IMR-90 (cell line): Measurements from ENCODE around the gene CLK3. TPM values are rescaled to one million over a fixed set of nuclear protein-coding genes. Genes with fewer than 3 reads are reported as not detected.

ENCODE experiments used
- ATAC-seq: fragments of 200-7000 bp; cut with Tn5 transposase; 2 replicates; pipeline ENCODE4 v1.9.1; 2020; ENCODE audit warnings: low read depth, mild to moderate bottlenecking, moderate library complexity
- BruUV-seq: library from RNA; stranded (reverse); fragments of 400-500 nt; replicated peaks from 2 replicates; lab custom pipeline; 2021; lab: Mats Ljungman, UMichigan
- CTCF ChIA-PET: fragments of 300-600 bp; formaldehyde crosslinking; extraction: SDS; loops from one replicate; lab custom pipeline; 2021; ENCODE audit warnings: antibody characterized with exemption; lab: Yijun Ruan, JAX
- POLR2A ChIA-PET: fragments of 300-600 bp; sonication (Branson Sonifier 250); formaldehyde crosslinking; loops from one replicate; lab custom pipeline; 2022; ENCODE audit warnings: antibody characterized with exemption; ENCODE audit not compliant: unreplicated experiment; lab: Charles Lee
- DNase-seq: peaks from one replicate; pipeline ENCODE4 v3.0.0; 2013
- H2AFZ ChIP-seq: replicated peaks from 2 replicates; pipeline ENCODE3; 2013; ENCODE audit warnings: low read length, mild to moderate bottlenecking; ENCODE audit not compliant: poor library complexity
- H2AK5ac ChIP-seq: 2 replicates; pipeline ENCODE4 v1.6.1; 2013; ENCODE audit warnings: low read depth, low read length, inconsistent platforms
- H2AK9ac ChIP-seq: replicated peaks from 2 replicates; pipeline ENCODE3; 2013; ENCODE audit warnings: mild to moderate bottlenecking, low read depth, low read length, moderate library complexity; ENCODE audit not compliant: poor library complexity
- H2BK120ac ChIP-seq: 2 replicates; pipeline ENCODE4 v1.6.1; 2013; ENCODE audit warnings: low read depth, low read length, inconsistent platforms
- H2BK15ac ChIP-seq: 3 replicates; pipeline ENCODE4 v1.6.1; 2013; ENCODE audit warnings: low read depth, low read length, inconsistent platforms
- H2BK20ac ChIP-seq: 2 replicates; pipeline ENCODE4 v1.6.1; 2013; ENCODE audit warnings: low read depth, mild to moderate bottlenecking, inconsistent platforms, low read length, moderate library complexity
- H2BK5ac ChIP-seq: 2 replicates; pipeline ENCODE4 v1.6.1; 2013; ENCODE audit warnings: mild to moderate bottlenecking, low read depth, low read length, inconsistent platforms; ENCODE audit not compliant: poor library complexity, severe bottlenecking
- H3K14ac ChIP-seq: replicated peaks from 2 replicates; pipeline ENCODE4 v1.6.1; 2013; ENCODE audit warnings: low read depth, low read length, inconsistent platforms
- H3K18ac ChIP-seq: 2 replicates; pipeline ENCODE4 v1.6.1; 2013; ENCODE audit warnings: low read depth, low read length, control low read depth
- H3K23ac ChIP-seq: 2 replicates; pipeline ENCODE4 v1.6.1; 2013; ENCODE audit warnings: low read depth, low read length, inconsistent platforms
- H3K27ac ChIP-seq: 2 replicates; pipeline ENCODE4 v1.5.1; 2013; ENCODE audit warnings: mild to moderate bottlenecking, control low read depth, low read length; ENCODE audit not compliant: insufficient read depth
- H3K27me3 ChIP-seq: 2 replicates; pipeline ENCODE4 v1.6.1; 2013; ENCODE audit warnings: low read length; ENCODE audit not compliant: control insufficient read depth, insufficient read depth
- H3K36me3 ChIP-seq: 2 replicates; pipeline ENCODE4 v1.6.1; 2013; ENCODE audit warnings: low read length, mixed read lengths; ENCODE audit not compliant: control insufficient read depth, insufficient read depth
- H3K4ac ChIP-seq: 2 replicates; pipeline ENCODE4 v1.6.1; 2013; ENCODE audit warnings: low read depth, low read length, inconsistent platforms
- H3K4me1 ChIP-seq: 2 replicates; pipeline ENCODE4 v1.6.1; 2013; ENCODE audit warnings: low read length, mixed read lengths; ENCODE audit not compliant: control insufficient read depth, insufficient read depth
- H3K4me2 ChIP-seq: 2 replicates; pipeline ENCODE4 v1.6.1; 2013; ENCODE audit warnings: low read depth, mild to moderate bottlenecking, control low read depth, low read length, moderate library complexity
- H3K4me3 ChIP-seq: 2 replicates; pipeline ENCODE4 v1.5.1; 2013; ENCODE audit warnings: low read depth, mild to moderate bottlenecking, control low read depth, low read length, moderate library complexity; ENCODE audit not compliant: insufficient read depth
- H3K56ac ChIP-seq: 2 replicates; pipeline ENCODE4 v1.6.1; 2013; ENCODE audit warnings: low read length, inconsistent platforms; ENCODE audit not compliant: insufficient read depth; ENCODE audit errors: extremely low read depth
- H3K79me1 ChIP-seq, 2 experiments: 2 replicates each; pipeline ENCODE4 v1.6.1; 2013; ENCODE audit warnings: low read length in 2 of 2, inconsistent platforms in 1 of 2, low read depth in 1 of 2
- H3K9ac ChIP-seq: 2 replicates; pipeline ENCODE4 v1.6.1; 2013; ENCODE audit warnings: low read depth, low read length, control low read depth
- H3K9me1 ChIP-seq: 2 replicates; pipeline ENCODE4 v1.6.1; 2013; ENCODE audit warnings: low read length, inconsistent platforms; ENCODE audit not compliant: insufficient read depth
- H3K9me3 ChIP-seq: 2 replicates; pipeline ENCODE4 v1.6.1; 2013; ENCODE audit warnings: low read length; ENCODE audit not compliant: control insufficient read depth, insufficient read depth
- H4K20me1 ChIP-seq: 2 replicates; pipeline ENCODE4 v1.6.1; 2013; ENCODE audit warnings: low read length, inconsistent platforms; ENCODE audit not compliant: insufficient read depth
- H4K5ac ChIP-seq: 2 replicates; pipeline ENCODE4 v1.6.1; 2013; ENCODE audit warnings: mild to moderate bottlenecking, low read depth, low read length, control low read depth
- H4K8ac ChIP-seq, 2 experiments: 2 replicates each; pipeline ENCODE4 v1.6.1; 2013; ENCODE audit warnings: low read depth in 2 of 2, low read length in 2 of 2, control low read depth in 1 of 2, inconsistent platforms in 1 of 2
- H4K91ac ChIP-seq: 2 replicates; pipeline ENCODE4 v1.6.1; 2013; ENCODE audit warnings: low read depth, low read length, inconsistent platforms; ENCODE audit not compliant: insufficient read depth
- FOS ChIP-seq: fragments of 150-350 bp; IDR thresholded peaks from 2 replicates; pipeline ENCODE4 v1.6.1; 2016; ENCODE audit warnings: low read depth, low read length
- RAD21 ChIP-seq: IDR thresholded peaks from 2 replicates; pipeline ENCODE4 v1.6.1; 2012; ENCODE audit warnings: low read length, improper control_type of control experiment
- RCOR1 ChIP-seq: IDR thresholded peaks from 2 replicates; pipeline ENCODE4 v1.6.1; 2012; ENCODE audit warnings: mild to moderate bottlenecking, low read length, improper control_type of control experiment; ENCODE audit not compliant: insufficient replicate concordance
- WGBS, 2 experiments: methylation state at CpG; one replicate each; pipeline versions ENCODE4 v1.1.5 to v1.1.7; 2013; ENCODE audit warnings: missing lambda C conversion rate in 2 of 2; ENCODE audit not compliant: insufficient read length in 1 of 2; ENCODE audit errors: extremely low coverage in 2 of 2; 5-methylcytosine and 5-hydroxymethylcytosine counted together
- dilution Hi-C: fragments of 300-500 bp; cut with HindIII; formaldehyde crosslinking; loops from one replicate; pipeline ENCODE4 v1.14.3; 2018; ENCODE audit warnings: low sequenced_read_pairs; ENCODE audit not compliant: unreplicated experiment
- in situ Hi-C: fragments of 300-500 bp; cut with MboI; formaldehyde crosslinking; loops from 3 replicates; pipeline ENCODE4 v1.14.3; 2019; ENCODE audit warnings: low sequenced_read_pairs, inconsistent platforms, mixed read lengths
- intact Hi-C: fragments of 100-400 bp; cut with micrococcal nuclease; formaldehyde crosslinking; loops from 2 replicates; pipeline ENCODE4 v1.10.0; 2022
- polyA plus RNA-seq, 3 experiments: library from polyadenylated mRNA; depleted of rRNA; stranded (reverse); fragments of >200 nt; gene quantifications; 2 replicates each; pipeline ENCODE4 v1.2.3, GENCODE V29; 2012; ENCODE audit warnings: low replicate concordance in 1 of 3
- total RNA-seq: library from RNA; depleted of rRNA; stranded (reverse); fragments of >200 nt; gene quantifications from 2 replicates; pipeline ENCODE4 v1.2.3, GENCODE V29; 2012

CLK3 gene
- total and polyA plus RNA-seq, 2 of the 4 experiments (the other 2 are of a cell fraction) = 84.7 to 117 TPM

DNA sequence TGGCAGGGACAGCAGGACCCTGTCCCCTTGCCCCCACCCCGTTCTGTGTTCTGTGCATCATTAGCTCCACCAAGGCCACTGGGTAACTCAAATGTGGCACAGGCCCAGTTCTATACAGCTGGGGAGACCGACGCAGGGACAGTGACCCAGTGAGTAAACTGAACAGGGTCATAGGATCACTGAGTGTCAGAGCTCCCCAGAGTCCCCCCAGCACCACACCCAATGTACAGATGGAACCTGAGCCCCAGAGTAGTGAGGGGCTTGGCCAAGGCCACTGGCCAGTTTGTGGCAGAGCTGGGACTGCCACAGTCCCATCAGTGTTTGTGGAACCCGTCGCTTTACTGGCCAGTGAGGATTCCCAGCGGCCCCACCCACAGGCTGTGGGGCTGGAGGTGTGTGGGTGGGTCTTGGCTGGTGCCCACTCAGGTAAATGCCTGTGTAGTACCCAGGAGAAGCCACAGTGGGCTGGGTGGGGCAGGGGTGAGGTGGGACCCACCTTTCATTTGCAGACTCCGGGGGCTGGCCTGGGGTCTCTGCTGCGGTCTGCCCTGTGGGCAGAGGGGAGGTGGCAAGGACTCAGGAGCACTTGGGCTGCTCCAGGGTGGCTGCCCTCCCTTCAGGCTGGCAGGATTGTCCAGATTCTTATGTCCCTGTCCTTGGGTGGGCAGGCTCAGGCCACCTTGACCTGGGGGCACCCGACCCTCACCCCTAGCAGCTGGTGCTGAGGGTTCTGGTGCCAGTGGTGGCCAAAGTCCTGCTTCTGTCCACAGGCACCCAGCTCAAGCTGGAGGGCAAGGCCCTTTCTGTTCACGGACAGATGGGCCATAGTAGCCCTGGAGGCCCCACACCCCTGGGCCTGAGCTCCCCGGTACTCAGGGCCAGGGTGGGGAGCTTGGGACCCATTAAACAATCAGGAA lies 11.6 kb upstream of the CLK3 start:
- no peak overlapping the region for H3K14ac ChIP-seq
- no peak overlapping the region for H3K4me2 ChIP-seq
- no peak overlapping the region for H3K56ac ChIP-seq
- POLR2A ChIA-PET = interaction anchor here (0.7 kb wide), 1 partner anchor 26 kb away, joined by 4 read pairs; no protein-coding TSS in a partner anchor
- TF ChIP-seq FOS (no peak), RAD21 (no peak), RCOR1 (no peak)
- no peak overlapping the region for H2BK5ac ChIP-seq
- H3K79me1 ChIP-seq = peaks cover 8 to 9% of the 10 kb centered on the region in 2 experiments; a peak in 3 of 4 replicates
- H4K20me1 ChIP-seq = 0 out of 2 replicates have a peak, but pooled peaks cover 3% of the 10 kb centered on the region
- peak overlapping the region; percentile 23 for H2AK9ac ChIP-seq
- H3K4me1 ChIP-seq = peaks cover 4% of the 10 kb centered on the region; the same call in 1 of the 2 replicates
- H3K27me3 ChIP-seq = peaks cover 3% of the 10 kb centered on the region; the same call in 1 of the 2 replicates
- H3K36me3 ChIP-seq = no peaks in the 10 kb centered on the region
- 84% methylated on average over 5 of the region's 11 CpGs; no CpG with 5 or more reads in 1 of the 2 experiments for WGBS, 2 experiments
- no TSS peak for BruUV-seq
- no peak for DNase-seq
- no peak overlapping the region for H3K4me3 ChIP-seq
- H3K27ac ChIP-seq = no peak overlapping the region
- H3K9me3 ChIP-seq = no peaks in the 10 kb centered on the region
- in situ Hi-C loops (no loop called here), intact Hi-C loops (no loop called here), dilution Hi-C loops (no loop called here)
- no peak overlapping the region for H2BK20ac ChIP-seq
- no peak overlapping the region for H2BK120ac ChIP-seq
- H3K18ac ChIP-seq = no peak overlapping the region
- no peak overlapping the region for H2AK5ac ChIP-seq
- H2AFZ ChIP-seq = no peak overlapping the region
- H3K4ac ChIP-seq = no peak overlapping the region
- H4K8ac ChIP-seq = no peak overlapping the region
- ATAC-seq = no peak
- no peak overlapping the region for H2BK15ac ChIP-seq
- H4K5ac ChIP-seq = no peak overlapping the region
- no peak overlapping the region for H3K9ac ChIP-seq
- H4K91ac ChIP-seq = no peak overlapping the region
- H3K9me1 ChIP-seq = peaks cover 4% of the 10 kb centered on the region; the same call in 1 of the 2 replicates
- no peak overlapping the region for H3K23ac ChIP-seq
- CTCF ChIA-PET = no interaction called here
